HepG2 (cell line): ENCODE data around the gene GGT7. TPM values are rescaled to one million over a fixed set of nuclear protein-coding genes. Genes with fewer than 3 reads are reported as not detected.

Source experiments
- CENPT ChIP-seq: sonication (generic); formaldehyde crosslinking; IDR thresholded peaks from 2 replicates; pipeline ENCODE4 v1.8.0; 2022; ENCODE audit warnings: low read depth, mild to moderate bottlenecking, moderate library complexity, missing genetic modification reagents
- GZF1 ChIP-seq: sonication (generic); formaldehyde crosslinking; IDR thresholded peaks from 2 replicates; pipeline ENCODE4 v1.5.1; 2020; ENCODE audit warnings: mild to moderate bottlenecking, missing genetic modification reagents
- HMGA1 ChIP-seq: sonication (generic); formaldehyde crosslinking; conservative IDR thresholded peaks from 2 replicates; pipeline ENCODE4 v1.4.0; 2020; ENCODE audit warnings: missing genetic modification reagents
- KLF11 ChIP-seq: IDR thresholded peaks from 2 replicates; pipeline ENCODE4 v1.6.1; 2016; ENCODE audit warnings: missing compliant biosample characterization
- MBD4 ChIP-seq: IDR thresholded peaks from 2 replicates; pipeline ENCODE4 v1.6.1; 2012; ENCODE audit warnings: low read length, inconsistent platforms, borderline replicate concordance
- MIER2 ChIP-seq: IDR thresholded peaks from 2 replicates; pipeline ENCODE4 v1.6.1; 2016; ENCODE audit warnings: missing biosample characterization, missing genetic modification reagents
- MXD4 ChIP-seq: IDR thresholded peaks from 2 replicates; pipeline ENCODE4 v1.6.1; 2016; ENCODE audit warnings: mild to moderate bottlenecking, missing biosample characterization, missing genetic modification reagents
- NFE2L1 ChIP-seq: sonication (generic); formaldehyde crosslinking; IDR thresholded peaks from 2 replicates; pipeline ENCODE4 v1.4.0; 2020; ENCODE audit warnings: missing genetic modification reagents, mild to moderate bottlenecking, borderline replicate concordance
- NFYC ChIP-seq: IDR thresholded peaks from 2 replicates; pipeline ENCODE4 v1.6.1; 2016; ENCODE audit warnings: missing genetic modification reagents, missing compliant biosample characterization
- NKX3-1 ChIP-seq: sonication (generic); formaldehyde crosslinking; IDR thresholded peaks from 2 replicates; pipeline ENCODE4 v1.5.0; 2020; ENCODE audit warnings: missing genetic modification reagents
- NPAS2 ChIP-seq: sonication (generic); formaldehyde crosslinking; IDR thresholded peaks from 2 replicates; pipeline ENCODE4 v1.8.0; 2022; ENCODE audit warnings: mild to moderate bottlenecking, missing genetic modification reagents, borderline replicate concordance
- RBM22 ChIP-seq: fragments of 200-400 bp; formaldehyde crosslinking; optimal IDR thresholded peaks from 2 replicates; pipeline ENCODE3; 2017; ENCODE audit warnings: mild to moderate bottlenecking, low read length, moderate library complexity
- RNF2 ChIP-seq: fragments of 450-650 bp; conservative IDR thresholded peaks from 2 replicates; pipeline ENCODE4 v1.6.1; 2016; ENCODE audit warnings: low read depth
- SMARCC2 ChIP-seq: fragments of 450-650 bp; IDR thresholded peaks from 2 replicates; pipeline ENCODE4 v1.6.1; 2017; ENCODE audit warnings: antibody characterized with exemption, mild to moderate bottlenecking
- SNRNP70 ChIP-seq: fragments of 200-400 bp; formaldehyde crosslinking; IDR thresholded peaks from 2 replicates; pipeline ENCODE4 v1.6.1; 2017; ENCODE audit warnings: mild to moderate bottlenecking, low read depth, low read length, moderate library complexity
- SP5 ChIP-seq: IDR thresholded peaks from 2 replicates; pipeline ENCODE4 v1.6.1; 2016; ENCODE audit warnings: low read depth, borderline replicate concordance
- TAF1 ChIP-seq: sonication (generic); formaldehyde crosslinking; IDR thresholded peaks from 2 replicates; pipeline ENCODE4 v1.4.0; 2020; ENCODE audit warnings: missing genetic modification reagents
- TCF12 ChIP-seq, 2 experiments: fragments of 450-650 bp in 1 of 2; sonication (generic) in 1 of 2; formaldehyde crosslinking in 1 of 2; IDR thresholded peaks; 2 replicates each; pipeline versions ENCODE4 v1.6.1 to v1.8.0; 2017 to 2022; ENCODE audit warnings: antibody characterized with exemption in 1 of 2, mild to moderate bottlenecking in 1 of 2, missing genetic modification reagents in 1 of 2, moderate library complexity in 1 of 2
- ZBTB1 ChIP-seq: sonication (generic); formaldehyde crosslinking; IDR thresholded peaks from 2 replicates; pipeline ENCODE4 v1.4.0; 2020; ENCODE audit warnings: missing genetic modification reagents, borderline replicate concordance
- ZKSCAN5 ChIP-seq: sonication (generic); formaldehyde crosslinking; IDR thresholded peaks from 2 replicates; pipeline ENCODE4 v1.5.1; 2020; ENCODE audit warnings: mild to moderate bottlenecking, missing genetic modification reagents
- ZNF383 ChIP-seq: sonication (generic); formaldehyde crosslinking; IDR thresholded peaks from 2 replicates; pipeline ENCODE4 v1.4.0; 2020; ENCODE audit warnings: missing genetic modification reagents, mild to moderate bottlenecking, borderline replicate concordance
- ZNF550 ChIP-seq: sonication (generic); formaldehyde crosslinking; IDR thresholded peaks from 2 replicates; pipeline ENCODE4 v1.4.0; 2020; ENCODE audit warnings: mild to moderate bottlenecking, missing genetic modification reagents, borderline replicate concordance
- ZNF749 ChIP-seq: sonication (generic); formaldehyde crosslinking; IDR thresholded peaks from 2 replicates; pipeline ENCODE4 v1.8.0; 2022; ENCODE audit warnings: mild to moderate bottlenecking, missing genetic modification reagents, moderate library complexity, borderline replicate concordance
- ZNF75D ChIP-seq: sonication (generic); formaldehyde crosslinking; IDR thresholded peaks from 2 replicates; pipeline ENCODE4 v1.8.1; 2023; ENCODE audit warnings: missing genetic modification reagents, mild to moderate bottlenecking, borderline replicate concordance
- ZSCAN9 ChIP-seq: IDR thresholded peaks from 2 replicates; pipeline ENCODE4 v1.6.1; 2016; ENCODE audit warnings: borderline replicate concordance
- ZXDC ChIP-seq: sonication (generic); formaldehyde crosslinking; IDR thresholded peaks from 2 replicates; pipeline ENCODE4 v1.5.0; 2020; ENCODE audit warnings: mild to moderate bottlenecking, missing genetic modification reagents
- ZZZ3 ChIP-seq: sonication (generic); formaldehyde crosslinking; IDR thresholded peaks from 2 replicates; pipeline ENCODE4 v1.4.0; 2020; ENCODE audit warnings: missing genetic modification reagents, mild to moderate bottlenecking, borderline replicate concordance
- polyA plus RNA-seq, 8 experiments: library from polyadenylated mRNA; depleted of rRNA in 3 of 8; stranded (reverse) in 7 of 8; unstranded in 1 of 8; fragments of >200 nt; fragmentation: Illumina TruSeq in 4 of 8; extraction: Trizol in 4 of 8; gene quantifications; 2 replicates each; pipeline versions ENCODE4 v1.2.1 to v1.2.3, GENCODE V29; 2011 to 2016; ENCODE audit warnings: low read depth in 4 of 8, missing spikeins in 1 of 8, mixed read lengths in 1 of 8; ENCODE audit not compliant: insufficient read depth in 1 of 8
- total RNA-seq, 5 experiments: library from RNA; depleted of rRNA; stranded (reverse); fragments of >200 nt; fragmentation: Illumina TruSeq; extraction: Trizol; gene quantifications; 2 replicates each; pipeline ENCODE4 v1.2.3, GENCODE V29; 2016; ENCODE audit warnings: low read depth in 1 of 5
- TF ChIP-seq, protein P1 (sequence below): sonication (generic); formaldehyde crosslinking; IDR thresholded peaks from 2 replicates; pipeline ENCODE4 v1.4.0; 2020; ENCODE audit warnings: missing genetic modification reagents

The GGT7 gene
- total and polyA plus RNA-seq, 2 of the 13 experiments (the other 11 are each of a cell fraction or from before 2014, with no cell fraction given) = 6.6 to 23.0 TPM

GRCh38 chr20:34872622-34873224 lies at the start of gene GGT7 (continued):
- no peak; the same call in 1 of the 2 replicates for TF ChIP-seq GZF1 (CRISPR knock-in tag)
- TF ChIP-seq RNF2 = no peak
- TF ChIP-seq SMARCC2 = no peak
- no peak for TF ChIP-seq TCF12 (IDR thresholded peaks at IDR 0.05)
- peak; percentile 88 for TF ChIP-seq TCF12 (CRISPR knock-in tag; IDR thresholded peaks at IDR 0.05)
- TF ChIP-seq HMGA1 = no peak
- no peak for TF ChIP-seq ZBTB1 (CRISPR knock-in tag)
- TF ChIP-seq CENPT (CRISPR knock-in tag) = 0 out of 2 replicates have a peak, but pooled peaks have one; percentile 20
- TF ChIP-seq, protein P1, sequence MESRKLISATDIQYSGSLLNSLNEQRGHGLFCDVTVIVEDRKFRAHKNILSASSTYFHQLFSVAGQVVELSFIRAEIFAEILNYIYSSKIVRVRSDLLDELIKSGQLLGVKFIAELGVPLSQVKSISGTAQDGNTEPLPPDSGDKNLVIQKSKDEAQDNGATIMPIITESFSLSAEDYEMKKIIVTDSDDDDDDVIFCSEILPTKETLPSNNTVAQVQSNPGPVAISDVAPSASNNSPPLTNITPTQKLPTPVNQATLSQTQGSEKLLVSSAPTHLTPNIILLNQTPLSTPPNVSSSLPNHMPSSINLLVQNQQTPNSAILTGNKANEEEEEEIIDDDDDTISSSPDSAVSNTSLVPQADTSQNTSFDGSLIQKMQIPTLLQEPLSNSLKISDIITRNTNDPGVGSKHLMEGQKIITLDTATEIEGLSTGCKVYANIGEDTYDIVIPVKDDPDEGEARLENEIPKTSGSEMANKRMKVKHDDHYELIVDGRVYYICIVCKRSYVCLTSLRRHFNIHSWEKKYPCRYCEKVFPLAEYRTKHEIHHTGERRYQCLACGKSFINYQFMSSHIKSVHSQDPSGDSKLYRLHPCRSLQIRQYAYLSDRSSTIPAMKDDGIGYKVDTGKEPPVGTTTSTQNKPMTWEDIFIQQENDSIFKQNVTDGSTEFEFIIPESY (CRISPR knock-in tag) = peak; percentile 72; the same call in 1 of the 2 replicates
- no peak for TF ChIP-seq ZNF75D
- TF ChIP-seq SNRNP70 = no peak
- TF ChIP-seq TAF1 = peak; percentile 80
- TF ChIP-seq ZKSCAN5 (CRISPR knock-in tag) = no peak
- TF ChIP-seq RBM22 = no peak
- no peak for TF ChIP-seq NKX3-1
- TF ChIP-seq ZNF749 (CRISPR knock-in tag) = 0 out of 2 replicates have a peak, but pooled peaks have one; percentile 39
- TF ChIP-seq NFYC (CRISPR knock-in tag) = peak; percentile 39; the same call in 1 of the 2 replicates
- TF ChIP-seq KLF11 (CRISPR knock-in tag) = 0 out of 2 replicates have a peak, but pooled peaks have one; percentile 75
- peak; percentile 97; the same call in 1 of the 2 replicates for TF ChIP-seq ZSCAN9 (CRISPR knock-in tag)
- peak; percentile 83 for TF ChIP-seq ZZZ3 (CRISPR knock-in tag)
- TF ChIP-seq ZNF550 (CRISPR knock-in tag) = no peak; the same call in 1 of the 2 replicates
- peak; percentile 93 for TF ChIP-seq MXD4 (CRISPR knock-in tag)
- TF ChIP-seq MIER2 (CRISPR knock-in tag) = peak; percentile 79; the same call in 1 of the 2 replicates
- TF ChIP-seq ZNF383 (CRISPR knock-in tag) = no peak
- TF ChIP-seq MBD4 = no peak
- no peak for TF ChIP-seq NPAS2 (CRISPR knock-in tag)
- no peak; the same call in 1 of the 2 replicates for TF ChIP-seq ZXDC (CRISPR knock-in tag)
- peak; percentile 93 for TF ChIP-seq SP5 (CRISPR knock-in tag)
- TF ChIP-seq NFE2L1 (CRISPR knock-in tag) = no peak
